ENCODE data around the gene TRAPPC8.

Gene TRAPPC8

GRCh38 chr18:31942999-31943877 is at the start of gene TRAPPC8:
Gene TRAPPC8 (minus strand): TSS chr18:31943128. CDS start chr18:31942764, 364 bp downstream.
- Histone ChIP-seq H3K4me2 (ENCODE audit: low read length) (peak within 1 kb of the TSS; percentile 94), H3F3A (ENCODE audit: insufficient read depth, low read length) (no peaks in the 10 kb centered on the region), H3K4me3 (ENCODE audit: low read depth, low read length, poor library complexity, severe bottlenecking) (peak within 1 kb of the TSS; percentile 90), H3K36me3 (ENCODE audit: insufficient read depth, low read length) (no peaks in the 10 kb centered on the region), H3K9ac (ENCODE audit: low read length) (peak within 1 kb of the TSS; percentile 83), H4K20me1 (ENCODE audit: insufficient read depth, low read length) (no peaks in the 10 kb centered on the region), H3K27me3 (ENCODE audit: insufficient read depth, low read length) (no peaks in the 10 kb centered on the region), H3K9me3 (ENCODE audit: low read length) (no peaks in the 10 kb centered on the region), H3K79me2 (ENCODE audit: insufficient read depth, low read length) (peaks cover 43% of the 10 kb centered on the region), H3K27ac (ENCODE audit: low read depth, low read length, poor library complexity, severe bottlenecking) (peak within 1 kb of the TSS; percentile 72), H3K4me1 (ENCODE audit: insufficient read depth, low read length, severe bottlenecking) (peaks cover 23% of the 10 kb centered on the region), H2AFZ (ENCODE audit: low read length) (peak within 1 kb of the TSS; percentile 69; the same call in 1 of the 2 replicates), H3K9me2 (ENCODE audit: low read depth, low read length) (no peaks in the 10 kb centered on the region)
- no peak; the same call in 1 of the 2 replicates for TF ChIP-seq CTCF (IDR thresholded peaks at IDR 0.05; ENCODE audit: low read length)
- no peak for TF ChIP-seq EZH2 (IDR thresholded peaks at IDR 0.05; ENCODE audit: borderline replicate concordance, low read length)

DNA sequence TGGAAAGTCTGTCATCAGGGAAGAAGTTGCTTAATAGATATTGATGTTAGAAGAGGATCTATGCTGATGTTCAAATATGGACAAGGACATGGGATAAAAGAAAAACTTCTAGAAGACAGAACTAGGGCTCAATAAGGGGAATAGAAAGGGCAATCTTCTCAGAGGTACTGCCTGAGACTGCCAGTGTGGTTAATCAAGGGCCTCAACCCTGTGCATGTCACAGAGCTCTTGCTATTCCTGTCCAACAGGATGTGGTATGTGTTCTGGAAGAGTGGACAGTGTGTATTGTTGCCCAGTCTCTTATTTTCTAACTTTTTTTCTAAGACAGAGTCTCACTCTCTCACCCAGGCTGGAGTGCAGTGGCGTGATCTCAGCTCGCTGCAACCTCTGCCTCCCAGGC is 47.9 kb upstream of the TRAPPC8 start:
- H3K27me3 ChIP-seq (ENCODE audit: insufficient read depth, low read length), result no peaks in the 10 kb centered on the region
- no peaks in the 10 kb centered on the region for H3K9me3 ChIP-seq (ENCODE audit: low read length)
- no peaks in the 10 kb centered on the region for H3K79me2 ChIP-seq (ENCODE audit: insufficient read depth, low read length)
- no peak overlapping the region for H3K27ac ChIP-seq (ENCODE audit: low read depth, low read length, poor library complexity, severe bottlenecking)
- H2AFZ ChIP-seq (ENCODE audit: low read length), result no peak overlapping the region
- H3K4me1 ChIP-seq (ENCODE audit: insufficient read depth, low read length, severe bottlenecking), result no peaks in the 10 kb centered on the region
- no peaks in the 10 kb centered on the region for H3K9me2 ChIP-seq (ENCODE audit: low read depth, low read length)
- no peak for TF ChIP-seq CTCF (IDR thresholded peaks at IDR 0.05; ENCODE audit: low read length)
- H3K9ac ChIP-seq (ENCODE audit: low read length), result no peak overlapping the region
- H3K36me3 ChIP-seq (ENCODE audit: insufficient read depth, low read length), result no peaks in the 10 kb centered on the region
- H3K4me2 ChIP-seq (ENCODE audit: low read length), result no peak overlapping the region
- no peak overlapping the region for H3K4me3 ChIP-seq (ENCODE audit: low read depth, low read length, poor library complexity, severe bottlenecking)
- H4K20me1 ChIP-seq (ENCODE audit: insufficient read depth, low read length), result no peaks in the 10 kb centered on the region
- H3F3A ChIP-seq (ENCODE audit: insufficient read depth, low read length), result no peaks in the 10 kb centered on the region

DNA sequence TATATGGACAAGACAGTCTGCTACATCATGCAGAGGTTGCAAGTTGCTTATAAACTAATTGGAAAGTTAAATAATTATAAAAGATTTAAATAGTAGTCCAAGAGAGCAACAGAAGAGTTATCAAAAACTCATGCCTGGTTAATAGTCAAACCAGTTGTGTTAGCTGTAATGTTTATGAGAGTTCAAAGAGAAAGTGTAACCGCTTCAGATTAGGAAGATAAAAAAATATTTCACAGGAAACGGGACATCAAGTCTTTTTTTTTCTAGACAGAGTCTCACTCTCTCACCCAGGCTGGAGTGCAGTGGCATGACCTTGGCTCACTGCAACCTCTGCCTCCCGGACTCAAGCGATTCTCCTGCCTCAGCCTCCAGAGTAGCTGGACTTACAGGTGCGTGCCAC is 41.0 kb upstream of the TRAPPC8 start:
- no peak for TF ChIP-seq EZH2 (IDR thresholded peaks at IDR 0.05; ENCODE audit: borderline replicate concordance, low read length)
- no peak for TF ChIP-seq CTCF (IDR thresholded peaks at IDR 0.05; ENCODE audit: low read length)
- Histone ChIP-seq H3F3A (ENCODE audit: insufficient read depth, low read length) (no peaks in the 10 kb centered on the region), H3K4me3 (ENCODE audit: low read depth, low read length, poor library complexity, severe bottlenecking) (no peak overlapping the region), H3K4me2 (ENCODE audit: low read length) (no peak overlapping the region), H3K9me2 (ENCODE audit: low read depth, low read length) (no peaks in the 10 kb centered on the region), H3K36me3 (ENCODE audit: insufficient read depth, low read length) (no peaks in the 10 kb centered on the region), H3K9me3 (ENCODE audit: low read length) (no peaks in the 10 kb centered on the region), H3K9ac (ENCODE audit: low read length) (no peak overlapping the region), H3K4me1 (ENCODE audit: insufficient read depth, low read length, severe bottlenecking) (no peaks in the 10 kb centered on the region), H3K27ac (ENCODE audit: low read depth, low read length, poor library complexity, severe bottlenecking) (no peak overlapping the region), H3K79me2 (ENCODE audit: insufficient read depth, low read length) (no peaks in the 10 kb centered on the region), H2AFZ (ENCODE audit: low read length) (no peak overlapping the region), H3K27me3 (ENCODE audit: insufficient read depth, low read length) (no peaks in the 10 kb centered on the region), H4K20me1 (ENCODE audit: insufficient read depth, low read length) (no peaks in the 10 kb centered on the region)
